IMR-90 (cell line): Measurements from ENCODE around the gene CST11. TPM values are rescaled to one million over a fixed set of nuclear protein-coding genes. Genes with fewer than 3 reads are reported as not detected.

Experiments
- ATAC-seq: fragments of 200-7000 bp; cut with Tn5 transposase; 2 replicates; pipeline ENCODE4 v1.9.1; 2020; ENCODE audit warnings: low read depth, mild to moderate bottlenecking, moderate library complexity
- BruUV-seq: library from RNA; stranded (reverse); fragments of 400-500 nt; replicated peaks from 2 replicates; lab custom pipeline; 2021; lab: Mats Ljungman, UMichigan
- CTCF ChIA-PET: fragments of 300-600 bp; formaldehyde crosslinking; extraction: SDS; loops from one replicate; lab custom pipeline; 2021; ENCODE audit warnings: antibody characterized with exemption; lab: Yijun Ruan, JAX
- POLR2A ChIA-PET: fragments of 300-600 bp; sonication (Branson Sonifier 250); formaldehyde crosslinking; loops from one replicate; lab custom pipeline; 2022; ENCODE audit warnings: antibody characterized with exemption; ENCODE audit not compliant: unreplicated experiment; lab: Charles Lee
- DNase-seq: peaks from one replicate; pipeline ENCODE4 v3.0.0; 2013
- H2AFZ ChIP-seq: replicated peaks from 2 replicates; pipeline ENCODE3; 2013; ENCODE audit warnings: low read length, mild to moderate bottlenecking; ENCODE audit not compliant: poor library complexity
- H2AK5ac ChIP-seq: 2 replicates; pipeline ENCODE4 v1.6.1; 2013; ENCODE audit warnings: low read depth, low read length, inconsistent platforms
- H2AK9ac ChIP-seq: replicated peaks from 2 replicates; pipeline ENCODE3; 2013; ENCODE audit warnings: mild to moderate bottlenecking, low read depth, low read length, moderate library complexity; ENCODE audit not compliant: poor library complexity
- H2BK120ac ChIP-seq: 2 replicates; pipeline ENCODE4 v1.6.1; 2013; ENCODE audit warnings: low read depth, low read length, inconsistent platforms
- H2BK15ac ChIP-seq: 3 replicates; pipeline ENCODE4 v1.6.1; 2013; ENCODE audit warnings: low read depth, low read length, inconsistent platforms
- H2BK20ac ChIP-seq: 2 replicates; pipeline ENCODE4 v1.6.1; 2013; ENCODE audit warnings: low read depth, mild to moderate bottlenecking, inconsistent platforms, low read length, moderate library complexity
- H2BK5ac ChIP-seq: 2 replicates; pipeline ENCODE4 v1.6.1; 2013; ENCODE audit warnings: mild to moderate bottlenecking, low read depth, low read length, inconsistent platforms; ENCODE audit not compliant: poor library complexity, severe bottlenecking
- H3K14ac ChIP-seq: replicated peaks from 2 replicates; pipeline ENCODE4 v1.6.1; 2013; ENCODE audit warnings: low read depth, low read length, inconsistent platforms
- H3K18ac ChIP-seq: 2 replicates; pipeline ENCODE4 v1.6.1; 2013; ENCODE audit warnings: low read depth, low read length, control low read depth
- H3K23ac ChIP-seq: 2 replicates; pipeline ENCODE4 v1.6.1; 2013; ENCODE audit warnings: low read depth, low read length, inconsistent platforms
- H3K27ac ChIP-seq: 2 replicates; pipeline ENCODE4 v1.5.1; 2013; ENCODE audit warnings: mild to moderate bottlenecking, control low read depth, low read length; ENCODE audit not compliant: insufficient read depth
- H3K27me3 ChIP-seq: 2 replicates; pipeline ENCODE4 v1.6.1; 2013; ENCODE audit warnings: low read length; ENCODE audit not compliant: control insufficient read depth, insufficient read depth
- H3K36me3 ChIP-seq: 2 replicates; pipeline ENCODE4 v1.6.1; 2013; ENCODE audit warnings: low read length, mixed read lengths; ENCODE audit not compliant: control insufficient read depth, insufficient read depth
- H3K4ac ChIP-seq: 2 replicates; pipeline ENCODE4 v1.6.1; 2013; ENCODE audit warnings: low read depth, low read length, inconsistent platforms
- H3K4me1 ChIP-seq: 2 replicates; pipeline ENCODE4 v1.6.1; 2013; ENCODE audit warnings: low read length, mixed read lengths; ENCODE audit not compliant: control insufficient read depth, insufficient read depth
- H3K4me2 ChIP-seq: 2 replicates; pipeline ENCODE4 v1.6.1; 2013; ENCODE audit warnings: low read depth, mild to moderate bottlenecking, control low read depth, low read length, moderate library complexity
- H3K4me3 ChIP-seq: 2 replicates; pipeline ENCODE4 v1.5.1; 2013; ENCODE audit warnings: low read depth, mild to moderate bottlenecking, control low read depth, low read length, moderate library complexity; ENCODE audit not compliant: insufficient read depth
- H3K56ac ChIP-seq: 2 replicates; pipeline ENCODE4 v1.6.1; 2013; ENCODE audit warnings: low read length, inconsistent platforms; ENCODE audit not compliant: insufficient read depth; ENCODE audit errors: extremely low read depth
- H3K79me1 ChIP-seq, 2 experiments: 2 replicates each; pipeline ENCODE4 v1.6.1; 2013; ENCODE audit warnings: low read length in 2 of 2, inconsistent platforms in 1 of 2, low read depth in 1 of 2
- H3K9ac ChIP-seq: 2 replicates; pipeline ENCODE4 v1.6.1; 2013; ENCODE audit warnings: low read depth, low read length, control low read depth
- H3K9me1 ChIP-seq: 2 replicates; pipeline ENCODE4 v1.6.1; 2013; ENCODE audit warnings: low read length, inconsistent platforms; ENCODE audit not compliant: insufficient read depth
- H3K9me3 ChIP-seq: 2 replicates; pipeline ENCODE4 v1.6.1; 2013; ENCODE audit warnings: low read length; ENCODE audit not compliant: control insufficient read depth, insufficient read depth
- H4K20me1 ChIP-seq: 2 replicates; pipeline ENCODE4 v1.6.1; 2013; ENCODE audit warnings: low read length, inconsistent platforms; ENCODE audit not compliant: insufficient read depth
- H4K5ac ChIP-seq: 2 replicates; pipeline ENCODE4 v1.6.1; 2013; ENCODE audit warnings: mild to moderate bottlenecking, low read depth, low read length, control low read depth
- H4K8ac ChIP-seq, 2 experiments: 2 replicates each; pipeline ENCODE4 v1.6.1; 2013; ENCODE audit warnings: low read depth in 2 of 2, low read length in 2 of 2, control low read depth in 1 of 2, inconsistent platforms in 1 of 2
- H4K91ac ChIP-seq: 2 replicates; pipeline ENCODE4 v1.6.1; 2013; ENCODE audit warnings: low read depth, low read length, inconsistent platforms; ENCODE audit not compliant: insufficient read depth
- BHLHE40 ChIP-seq: fragments of 150-350 bp; IDR thresholded peaks from 2 replicates; pipeline ENCODE4 v1.6.1; 2016; ENCODE audit warnings: mild to moderate bottlenecking, low read depth, low read length
- CEBPB ChIP-seq: IDR thresholded peaks from 2 replicates; pipeline ENCODE4 v1.6.1; 2012; ENCODE audit warnings: low read depth, low read length, improper control_type of control experiment
- CHD1 ChIP-seq: IDR thresholded peaks from 2 replicates; pipeline ENCODE4 v1.6.1; 2012; ENCODE audit warnings: low read depth, low read length, improper control_type of control experiment
- FOS ChIP-seq: fragments of 150-350 bp; IDR thresholded peaks from 2 replicates; pipeline ENCODE4 v1.6.1; 2016; ENCODE audit warnings: low read depth, low read length
- POLR2A ChIP-seq: IDR thresholded peaks from 2 replicates; pipeline ENCODE4 v1.6.1; 2012; ENCODE audit warnings: mild to moderate bottlenecking, low read depth, low read length
- RAD21 ChIP-seq: IDR thresholded peaks from 2 replicates; pipeline ENCODE4 v1.6.1; 2012; ENCODE audit warnings: low read length, improper control_type of control experiment
- SMC3 ChIP-seq: fragments of 150-350 bp; IDR thresholded peaks from 2 replicates; pipeline ENCODE4 v1.6.1; 2016; ENCODE audit warnings: low read depth, mild to moderate bottlenecking, antibody characterized with exemption, low read length, moderate library complexity
- WGBS, 2 experiments: methylation state at CpG; one replicate each; pipeline versions ENCODE4 v1.1.5 to v1.1.7; 2013; ENCODE audit warnings: missing lambda C conversion rate in 2 of 2; ENCODE audit not compliant: insufficient read length in 1 of 2; ENCODE audit errors: extremely low coverage in 2 of 2; 5-methylcytosine and 5-hydroxymethylcytosine counted together
- dilution Hi-C: fragments of 300-500 bp; cut with HindIII; formaldehyde crosslinking; loops from one replicate; pipeline ENCODE4 v1.14.3; 2018; ENCODE audit warnings: low sequenced_read_pairs; ENCODE audit not compliant: unreplicated experiment
- in situ Hi-C: fragments of 300-500 bp; cut with MboI; formaldehyde crosslinking; loops from 3 replicates; pipeline ENCODE4 v1.14.3; 2019; ENCODE audit warnings: low sequenced_read_pairs, inconsistent platforms, mixed read lengths
- intact Hi-C: fragments of 100-400 bp; cut with micrococcal nuclease; formaldehyde crosslinking; loops from 2 replicates; pipeline ENCODE4 v1.10.0; 2022
- polyA plus RNA-seq, 3 experiments: library from polyadenylated mRNA; depleted of rRNA; stranded (reverse); fragments of >200 nt; gene quantifications; 2 replicates each; pipeline ENCODE4 v1.2.3, GENCODE V29; 2012; ENCODE audit warnings: low replicate concordance in 1 of 3
- total RNA-seq: library from RNA; depleted of rRNA; stranded (reverse); fragments of >200 nt; gene quantifications from 2 replicates; pipeline ENCODE4 v1.2.3, GENCODE V29; 2012
- TF ChIP-seq, protein P1 (sequence below): fragments of 150-350 bp; IDR thresholded peaks from 2 replicates; pipeline ENCODE4 v1.6.1; 2017; ENCODE audit warnings: mild to moderate bottlenecking, antibody characterized with exemption, low read length, low read depth
- TF ChIP-seq, protein P2 (sequence below): conservative IDR thresholded peaks from 2 replicates; pipeline ENCODE4 v1.5.1; 2012; ENCODE audit warnings: mild to moderate bottlenecking, low read depth, low read length, improper control_type of control experiment
- TF ChIP-seq, protein P3 (sequence below): fragments of 150-350 bp; IDR thresholded peaks from 2 replicates; pipeline ENCODE4 v1.6.1; 2016; ENCODE audit warnings: low read depth, mild to moderate bottlenecking, low read length, moderate library complexity, borderline replicate concordance

The CST11 gene
- total and polyA plus RNA-seq, 2 of the 4 experiments (the other 2 are of a cell fraction): not detected

DNA sequence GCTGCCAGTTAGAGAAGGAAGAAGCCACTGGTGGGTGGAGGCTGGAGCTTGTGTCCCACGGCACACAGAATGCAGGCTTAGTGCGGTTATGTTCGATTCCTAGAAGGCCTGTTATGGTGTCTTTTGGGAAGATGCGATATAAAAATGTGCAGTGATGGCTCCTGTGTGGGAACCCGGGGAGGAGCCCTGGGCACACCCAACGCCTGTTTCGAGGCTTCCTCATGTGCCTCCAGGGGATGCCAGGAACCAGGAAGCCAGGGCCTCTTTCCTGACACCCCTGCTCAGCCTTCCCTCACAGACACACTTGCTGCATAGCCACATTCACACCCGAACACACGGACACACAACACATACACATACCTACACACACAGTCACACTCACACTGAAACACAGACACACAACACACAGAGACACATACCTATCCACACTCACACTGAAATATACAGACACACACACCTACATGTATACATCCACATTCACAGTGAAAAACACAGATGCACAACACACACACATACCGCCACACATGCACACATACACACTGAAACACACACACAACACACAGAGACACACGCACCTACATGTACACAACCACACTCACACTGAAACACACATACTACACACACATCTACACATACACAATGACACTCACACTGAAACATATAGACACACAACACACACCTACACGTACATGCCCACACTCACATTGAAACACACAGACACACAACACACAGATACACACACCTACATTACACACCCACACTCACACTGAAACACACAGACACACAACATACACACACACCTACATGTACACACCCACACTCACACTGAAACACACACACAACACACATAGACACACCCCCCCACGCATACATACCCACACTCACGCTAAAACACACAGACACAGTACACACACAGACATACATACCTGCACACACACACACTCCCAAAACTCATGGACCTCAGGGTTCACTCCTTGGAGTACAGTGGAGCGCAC is 1.2 kb upstream of the CST11 start:
- no TSS peak for BruUV-seq
- Histone ChIP-seq H3K36me3 (no peaks in the 10 kb centered on the region), H3K27ac (no peak overlapping the region), H3K23ac (no peak overlapping the region), H3K4me1 (no peaks in the 10 kb centered on the region), H2AK9ac (no peak overlapping the region), H3K18ac (no peak overlapping the region), H2BK5ac (peak overlapping the region; percentile 63), H4K20me1 (no peaks in the 10 kb centered on the region), H4K5ac (no peak overlapping the region), H2AFZ (no peak overlapping the region), H3K9me3 (no peaks in the 10 kb centered on the region), H4K8ac (no peak overlapping the region), H3K4ac (no peak overlapping the region), H3K4me2 (no peak overlapping the region), H3K56ac (no peak overlapping the region), H2AK5ac (no peak overlapping the region), H2BK120ac (no peak overlapping the region), H3K4me3 (no peak overlapping the region), H4K91ac (no peak overlapping the region), H3K79me1 (no peaks in the 10 kb centered on the region), H2BK15ac (no peak overlapping the region), H3K27me3 (peaks cover 6% of the 10 kb centered on the region), H2BK20ac (no peak overlapping the region), H3K14ac (no peak overlapping the region), H3K9me1 (no peaks in the 10 kb centered on the region; the same call in 1 of the 2 replicates), H3K9ac (no peak overlapping the region)
- 88% methylated on average over 12 of the region's 15 CpGs; no CpG with 5 or more reads in 1 of the 2 experiments for WGBS, 2 experiments
- DNase-seq (no peak), ATAC-seq (no peak)
- TF ChIP-seq BHLHE40 (no peak), CEBPB (no peak), POLR2A (no peak), FOS (no peak), CHD1 (no peak), SMC3 (no peak), RAD21 (no peak)
- TF ChIP-seq, protein P1, sequence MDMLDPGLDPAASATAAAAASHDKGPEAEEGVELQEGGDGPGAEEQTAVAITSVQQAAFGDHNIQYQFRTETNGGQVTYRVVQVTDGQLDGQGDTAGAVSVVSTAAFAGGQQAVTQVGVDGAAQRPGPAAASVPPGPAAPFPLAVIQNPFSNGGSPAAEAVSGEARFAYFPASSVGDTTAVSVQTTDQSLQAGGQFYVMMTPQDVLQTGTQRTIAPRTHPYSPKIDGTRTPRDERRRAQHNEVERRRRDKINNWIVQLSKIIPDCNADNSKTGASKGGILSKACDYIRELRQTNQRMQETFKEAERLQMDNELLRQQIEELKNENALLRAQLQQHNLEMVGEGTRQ: no peak
- TF ChIP-seq, protein P2, sequence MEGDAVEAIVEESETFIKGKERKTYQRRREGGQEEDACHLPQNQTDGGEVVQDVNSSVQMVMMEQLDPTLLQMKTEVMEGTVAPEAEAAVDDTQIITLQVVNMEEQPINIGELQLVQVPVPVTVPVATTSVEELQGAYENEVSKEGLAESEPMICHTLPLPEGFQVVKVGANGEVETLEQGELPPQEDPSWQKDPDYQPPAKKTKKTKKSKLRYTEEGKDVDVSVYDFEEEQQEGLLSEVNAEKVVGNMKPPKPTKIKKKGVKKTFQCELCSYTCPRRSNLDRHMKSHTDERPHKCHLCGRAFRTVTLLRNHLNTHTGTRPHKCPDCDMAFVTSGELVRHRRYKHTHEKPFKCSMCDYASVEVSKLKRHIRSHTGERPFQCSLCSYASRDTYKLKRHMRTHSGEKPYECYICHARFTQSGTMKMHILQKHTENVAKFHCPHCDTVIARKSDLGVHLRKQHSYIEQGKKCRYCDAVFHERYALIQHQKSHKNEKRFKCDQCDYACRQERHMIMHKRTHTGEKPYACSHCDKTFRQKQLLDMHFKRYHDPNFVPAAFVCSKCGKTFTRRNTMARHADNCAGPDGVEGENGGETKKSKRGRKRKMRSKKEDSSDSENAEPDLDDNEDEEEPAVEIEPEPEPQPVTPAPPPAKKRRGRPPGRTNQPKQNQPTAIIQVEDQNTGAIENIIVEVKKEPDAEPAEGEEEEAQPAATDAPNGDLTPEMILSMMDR: no peak
- TF ChIP-seq, protein P3, sequence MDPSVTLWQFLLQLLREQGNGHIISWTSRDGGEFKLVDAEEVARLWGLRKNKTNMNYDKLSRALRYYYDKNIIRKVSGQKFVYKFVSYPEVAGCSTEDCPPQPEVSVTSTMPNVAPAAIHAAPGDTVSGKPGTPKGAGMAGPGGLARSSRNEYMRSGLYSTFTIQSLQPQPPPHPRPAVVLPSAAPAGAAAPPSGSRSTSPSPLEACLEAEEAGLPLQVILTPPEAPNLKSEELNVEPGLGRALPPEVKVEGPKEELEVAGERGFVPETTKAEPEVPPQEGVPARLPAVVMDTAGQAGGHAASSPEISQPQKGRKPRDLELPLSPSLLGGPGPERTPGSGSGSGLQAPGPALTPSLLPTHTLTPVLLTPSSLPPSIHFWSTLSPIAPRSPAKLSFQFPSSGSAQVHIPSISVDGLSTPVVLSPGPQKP: no peak
- ChIA-PET POLR2A (no interaction called here), CTCF (no interaction called here)
- dilution Hi-C loops: no loop called here
- intact Hi-C loops: no loop called here
- in situ Hi-C loops: no loop called here
